GOT3 (cell line): ENCODE measurements around the gene JAK1.
"Not testable (repeated sequence)": the region's sequence is repeated elsewhere in the genome, so short reads cannot be mapped to it uniquely, and the experiment has no call there.

ENCODE experiments used
- DNase-seq: peaks from one replicate; lab custom pipeline; 2025; ENCODE audit warnings: mixed read lengths; lab: John Stamatoyannopoulos, UW

JAK1 gene

DNA sequence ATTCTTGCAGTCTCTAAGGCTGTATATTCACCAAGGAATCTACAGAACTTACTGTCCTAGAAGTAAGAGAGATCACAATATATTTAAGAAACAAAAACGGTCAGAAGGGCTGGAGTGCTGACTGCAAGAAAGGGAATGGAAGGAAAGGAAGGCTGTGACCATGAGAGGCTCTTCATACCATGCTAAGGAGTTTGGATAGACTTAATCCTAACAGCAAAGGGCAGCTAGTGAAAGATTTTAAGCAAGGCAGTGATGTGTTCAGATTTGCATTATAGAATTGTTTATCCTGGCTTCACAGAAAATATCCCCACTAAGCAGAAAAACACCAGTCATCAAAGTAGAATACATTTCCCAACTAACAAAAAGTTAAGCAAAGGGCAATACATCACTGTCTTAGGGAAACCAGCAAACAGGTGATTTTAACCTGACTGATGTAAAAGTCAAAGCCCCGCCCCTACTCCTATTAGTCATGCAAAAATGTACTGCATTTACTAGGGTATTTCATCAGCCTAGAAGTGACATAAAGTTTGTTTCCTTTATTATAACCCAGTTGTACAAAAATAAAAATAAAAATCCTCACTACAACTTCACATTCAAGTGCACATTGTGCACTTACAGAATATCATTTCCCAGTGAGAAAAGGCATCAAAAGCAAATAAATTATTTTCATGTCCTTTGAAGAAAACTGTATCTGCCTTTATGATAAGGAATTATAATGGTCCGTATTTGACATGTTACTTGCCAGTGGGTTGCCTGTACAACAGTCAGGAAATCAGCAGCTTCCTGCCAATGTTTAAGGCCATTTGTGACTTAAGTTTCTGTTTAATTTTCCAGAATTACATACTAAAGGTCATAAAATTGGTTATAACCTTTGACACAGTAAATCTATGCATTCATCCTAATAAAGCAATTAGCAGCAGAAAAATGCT is 17.2 kb downstream of the JAK1 start:
- DNase-seq, result no peak

DNA sequence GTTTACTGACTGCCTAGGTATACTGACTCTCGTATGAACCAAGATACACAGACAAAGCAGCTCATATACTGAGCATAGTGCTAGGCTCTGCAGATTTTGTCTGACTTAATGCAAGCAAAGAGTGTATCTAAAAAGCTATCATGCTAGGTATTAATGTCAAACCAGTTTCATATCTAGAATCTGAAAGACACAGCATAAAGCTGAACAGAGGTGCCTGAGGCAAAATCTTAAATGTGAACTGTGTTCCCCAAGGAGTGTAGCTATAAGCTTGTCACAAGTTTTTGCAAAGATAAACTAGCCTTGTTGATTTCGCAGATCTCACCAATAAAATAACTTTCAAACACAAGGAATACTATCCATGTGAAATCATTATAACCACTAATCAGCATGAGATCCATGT is 18.1 kb downstream of the JAK1 start:
- no peak for DNase-seq

DNA sequence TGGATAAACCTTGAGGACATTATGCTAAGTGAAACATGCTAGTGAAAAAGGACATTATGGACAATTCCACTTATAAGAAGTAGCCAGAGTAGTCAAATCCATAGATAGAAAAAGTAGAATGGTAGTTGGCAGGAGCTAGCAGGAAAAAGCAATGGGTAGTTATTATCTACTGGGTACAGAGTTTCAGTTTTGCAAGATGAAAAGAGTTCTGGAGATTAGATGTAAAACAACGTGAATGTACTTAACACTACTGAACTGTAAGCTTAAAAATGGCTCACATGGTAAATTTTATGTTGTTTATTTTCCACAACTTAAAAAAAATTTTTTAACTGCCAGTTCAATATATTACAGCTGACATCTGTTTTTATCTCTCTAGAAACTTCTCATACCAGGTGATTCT is 19.4 kb downstream of the JAK1 start:
- DNase-seq, result no peak

DNA sequence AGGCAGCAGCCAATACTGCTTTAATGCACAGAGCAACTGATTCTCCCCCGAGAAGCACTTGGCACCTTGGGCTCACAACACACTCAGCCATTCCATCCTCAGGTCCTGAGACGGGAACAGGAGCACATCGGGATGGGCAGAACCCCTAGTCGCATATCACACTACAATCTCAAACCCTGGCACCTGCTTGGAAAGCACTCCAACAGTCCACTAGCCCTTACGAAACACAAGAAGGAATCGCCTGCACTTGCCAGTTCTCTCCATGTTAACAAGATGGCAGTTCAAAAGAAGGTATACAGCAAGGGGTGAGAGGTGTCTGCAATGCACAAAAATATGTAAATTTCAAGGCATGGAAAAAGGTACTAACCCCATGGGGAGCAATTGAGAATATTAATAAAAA is 21.4 kb downstream of the JAK1 start:
- DNase-seq, result no peak

DNA sequence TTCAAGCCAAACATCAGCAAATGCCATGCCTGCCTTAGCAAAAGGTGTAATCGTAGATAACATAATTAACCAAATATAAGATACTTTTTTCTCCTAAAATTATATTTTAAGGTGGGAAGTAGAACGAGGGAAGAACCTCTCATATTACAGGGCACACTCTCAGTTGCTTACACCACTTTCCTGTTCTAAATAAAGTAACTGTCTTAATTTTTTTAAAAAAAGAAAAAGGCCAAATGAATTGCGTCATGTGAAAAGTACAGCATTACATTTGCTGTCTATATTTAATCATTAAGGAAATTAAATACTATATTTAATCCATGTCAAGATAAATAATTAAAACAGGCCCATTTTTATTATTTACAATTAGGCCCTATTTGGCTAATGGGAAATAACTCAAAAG is 23.7 kb downstream of the JAK1 start:
- DNase-seq, result no peak

DNA sequence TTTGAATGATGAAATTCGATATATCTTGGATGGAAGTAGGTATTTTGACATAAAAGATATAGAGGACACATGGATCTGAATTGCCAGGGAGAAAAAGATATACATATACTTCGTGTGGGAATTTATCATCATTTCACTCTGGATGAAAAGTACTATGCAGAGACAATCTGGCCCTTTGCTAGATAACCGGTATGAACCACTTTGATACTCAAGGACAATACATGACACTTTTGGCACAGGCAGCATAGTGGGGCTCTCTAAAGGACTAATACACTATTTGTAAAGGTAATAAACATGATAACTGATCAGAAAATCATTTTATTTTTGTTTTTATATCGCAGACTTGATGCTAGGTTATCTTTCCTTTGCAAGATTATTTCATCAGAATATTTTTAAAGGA is 24.2 kb downstream of the JAK1 start:
- DNase-seq, result no peak

DNA sequence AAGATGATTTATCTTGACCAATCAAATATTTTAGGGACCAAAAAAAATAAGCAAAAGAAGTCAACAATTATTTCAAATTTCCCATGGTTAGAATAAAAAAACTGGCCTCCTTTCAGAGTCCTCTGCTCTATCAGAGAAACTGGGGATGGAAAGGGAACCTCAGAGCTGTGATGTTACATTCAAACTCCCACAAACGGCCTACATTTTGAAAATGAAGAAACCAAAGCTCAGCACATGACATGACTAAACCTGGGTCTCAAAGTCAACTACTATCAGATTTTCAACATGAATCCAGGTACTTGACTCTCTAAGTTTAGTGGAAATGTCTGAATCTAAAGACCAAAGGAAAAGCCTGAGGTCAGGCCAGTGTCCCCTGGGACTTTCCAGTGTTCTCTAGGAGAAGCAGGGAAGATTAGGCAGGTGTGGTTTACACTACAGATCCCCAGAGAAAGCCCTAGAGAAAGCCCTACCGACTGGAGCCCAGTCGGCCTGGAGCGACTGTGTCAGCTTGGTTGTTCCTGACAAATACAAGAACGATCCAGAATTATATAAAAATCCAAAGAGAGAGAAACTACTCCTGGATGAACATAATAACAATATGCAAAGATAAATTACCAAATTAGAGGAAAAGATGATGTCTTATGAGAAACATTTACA is 24.8 kb downstream of the JAK1 start:
- DNase-seq, result no peak

DNA sequence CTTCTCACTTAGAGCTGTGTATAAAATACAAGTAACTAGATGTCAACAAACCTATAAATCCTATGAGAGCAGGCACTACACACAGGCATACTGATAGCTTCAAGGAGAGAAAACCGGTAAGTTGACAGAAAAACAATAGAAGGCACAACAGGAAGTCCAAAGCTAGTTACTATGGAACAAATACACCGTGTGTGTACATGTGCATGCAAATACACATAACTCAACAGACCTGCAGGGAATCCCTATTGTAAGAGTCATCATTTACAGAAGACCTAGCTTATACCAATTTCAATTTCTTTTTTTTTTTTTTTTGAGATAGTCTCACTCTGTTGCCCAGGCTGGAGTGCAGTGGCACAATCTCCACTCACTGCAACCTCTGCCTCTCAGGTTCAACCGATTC is 26.3 kb downstream of the JAK1 start:
- no peak for DNase-seq

DNA sequence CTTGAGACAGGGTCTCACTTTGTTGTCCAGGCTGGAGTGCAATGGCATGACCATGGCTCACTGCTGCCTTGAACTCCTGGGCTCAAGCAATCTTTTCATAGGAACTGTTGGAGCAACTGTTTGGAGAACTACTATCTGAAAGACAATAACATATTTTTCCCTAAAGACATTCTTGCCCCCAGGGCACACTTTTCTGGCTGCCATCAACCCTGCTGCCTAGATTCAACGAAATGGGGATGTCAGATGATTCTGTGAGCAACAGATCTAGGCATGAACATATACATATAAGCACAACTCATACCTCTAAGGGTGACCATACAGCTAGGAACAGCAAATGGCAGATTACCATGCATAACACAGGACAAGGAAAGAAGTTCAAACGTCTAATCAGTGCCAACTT is 27.4 kb downstream of the JAK1 start:
- no peak for DNase-seq

DNA sequence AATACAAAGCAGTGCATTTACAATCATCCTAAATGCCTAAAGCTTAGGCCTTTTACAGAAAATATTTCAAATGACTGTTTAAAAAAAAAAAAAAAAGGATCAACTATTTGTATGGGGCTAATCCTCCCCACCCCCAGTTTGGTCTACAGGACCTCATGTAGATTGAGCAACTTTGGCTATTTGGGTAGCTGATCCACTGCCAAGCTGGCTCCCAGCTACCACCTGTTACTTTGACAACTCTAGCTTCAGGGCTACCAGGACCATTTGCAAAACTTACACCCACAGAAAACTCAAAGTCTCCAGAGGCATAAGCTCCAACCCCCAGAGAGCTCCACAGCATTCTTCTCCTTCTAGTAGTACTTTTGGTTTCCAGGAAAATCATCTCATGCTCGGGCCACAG is 29.4 kb downstream of the JAK1 start:
- DNase-seq, result no peak

DNA sequence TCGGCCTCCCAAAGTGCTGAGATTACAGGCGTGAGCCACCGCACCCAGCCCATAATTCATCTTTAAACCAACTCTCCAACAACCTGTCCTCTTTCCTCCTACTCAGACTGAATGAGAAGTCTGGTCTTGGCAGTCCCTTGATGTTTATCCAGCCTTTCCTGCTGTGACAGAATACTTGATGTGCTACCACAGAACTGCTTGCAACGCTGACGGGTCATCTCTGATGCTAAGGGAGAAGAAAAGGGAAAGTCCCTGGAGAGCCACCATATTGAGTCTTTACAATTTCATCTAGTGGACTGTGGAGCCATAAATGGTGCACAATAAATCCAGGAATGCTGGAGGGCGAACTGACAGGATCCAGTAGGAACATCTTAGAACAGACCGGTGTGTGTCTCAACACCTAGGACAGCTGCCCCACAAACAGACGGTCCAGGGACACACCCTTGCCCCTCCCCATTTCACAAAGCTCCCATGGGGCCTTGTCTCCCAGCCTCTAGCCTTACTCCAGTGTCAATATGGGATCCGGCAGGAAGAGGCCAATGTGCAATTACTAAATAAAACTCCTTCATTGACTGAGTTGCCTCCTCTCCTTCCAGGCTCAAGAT is 30.7 kb downstream of the JAK1 start:
- no peak for DNase-seq

DNA sequence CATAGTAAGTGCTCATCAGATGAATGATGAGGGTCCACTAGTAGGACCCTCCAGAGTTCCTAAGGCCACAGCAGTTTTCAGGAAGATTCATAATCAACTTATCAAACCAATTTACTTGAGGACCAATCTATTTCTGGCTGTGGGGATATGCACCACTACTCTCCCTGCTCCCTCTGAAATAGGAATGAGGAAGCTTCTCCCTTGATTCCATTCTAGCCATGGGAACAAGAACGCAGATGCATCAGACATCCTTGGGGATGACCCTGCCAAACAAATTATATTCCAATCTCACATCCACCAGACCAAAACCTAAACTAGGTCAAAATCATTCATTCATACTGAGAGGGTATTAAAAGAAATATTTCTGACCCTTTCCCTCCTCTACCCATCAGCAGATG is 31.5 kb downstream of the JAK1 start:
- no peak for DNase-seq

DNA sequence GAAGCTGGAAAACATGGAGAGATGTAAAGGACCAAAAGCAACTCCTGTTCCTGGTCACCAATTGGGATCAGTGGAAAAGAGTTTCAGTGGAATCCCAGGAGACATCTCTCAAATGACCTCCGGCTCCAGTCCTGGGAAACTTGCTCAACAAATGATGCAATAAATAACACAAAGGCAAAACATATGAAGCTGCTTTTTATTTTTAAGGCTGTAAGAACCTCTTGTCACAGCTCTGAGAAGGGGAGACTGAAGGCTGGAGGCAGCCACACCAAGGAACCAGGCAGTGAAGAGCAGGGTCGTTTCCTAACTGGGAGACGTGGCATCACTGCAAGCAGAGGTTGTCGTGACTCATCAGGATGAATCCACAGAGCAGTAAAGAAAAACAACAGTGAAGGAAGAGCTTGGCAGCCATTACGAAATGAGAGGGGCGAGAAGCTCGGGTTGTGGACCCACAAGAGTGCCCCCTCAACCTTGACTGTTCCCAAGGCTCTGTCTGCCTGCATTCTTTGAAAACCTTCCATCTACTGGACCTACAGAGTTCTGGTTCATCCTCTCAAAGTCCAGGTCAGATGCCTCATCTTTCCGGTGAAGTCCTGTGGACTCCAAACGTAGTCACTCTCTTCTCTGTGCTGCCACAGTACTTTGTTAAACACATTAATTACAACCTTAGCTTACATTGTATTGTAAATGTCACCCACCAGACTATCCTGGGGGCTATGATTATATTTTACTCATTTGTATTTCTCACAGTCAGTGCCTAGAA is 32.1 kb downstream of the JAK1 start:
- DNase-seq, result peak; percentile 15

DNA sequence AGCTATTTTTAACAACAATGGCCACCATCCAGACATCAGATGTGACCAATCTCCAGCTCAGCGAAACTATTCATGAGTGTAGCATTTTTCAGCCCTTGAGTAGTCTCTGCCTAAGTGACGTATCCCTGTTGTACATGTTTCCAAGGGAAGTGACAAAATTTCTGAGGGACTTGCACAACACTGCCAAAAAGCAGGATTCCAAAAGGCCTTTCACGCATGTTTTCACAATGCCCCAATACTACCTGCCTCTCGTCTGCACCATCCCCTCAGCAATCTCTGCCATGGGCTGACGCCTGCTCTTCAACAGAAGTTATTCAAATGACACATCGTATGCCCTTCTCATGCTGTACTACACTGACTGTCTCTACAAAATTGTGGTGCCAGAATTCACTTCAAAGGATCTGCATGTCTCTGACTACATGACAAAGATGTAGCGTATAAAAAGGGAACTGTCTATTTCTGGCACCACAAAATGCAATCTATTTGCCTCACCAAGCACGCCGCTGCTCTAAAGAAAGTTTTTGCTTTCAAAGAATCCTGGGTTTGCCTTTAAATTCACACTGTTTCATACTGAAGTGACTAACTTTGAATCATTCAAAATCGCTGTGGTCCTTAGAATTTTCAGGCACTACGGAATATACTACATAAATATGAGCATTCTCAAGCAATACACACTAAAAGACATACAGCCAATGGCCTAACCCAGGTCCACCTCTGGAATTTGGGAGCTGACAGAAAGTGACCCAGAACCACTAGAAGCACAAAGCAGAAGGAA is 32.9 kb downstream of the JAK1 start:
- peak; percentile 14 for DNase-seq

DNA sequence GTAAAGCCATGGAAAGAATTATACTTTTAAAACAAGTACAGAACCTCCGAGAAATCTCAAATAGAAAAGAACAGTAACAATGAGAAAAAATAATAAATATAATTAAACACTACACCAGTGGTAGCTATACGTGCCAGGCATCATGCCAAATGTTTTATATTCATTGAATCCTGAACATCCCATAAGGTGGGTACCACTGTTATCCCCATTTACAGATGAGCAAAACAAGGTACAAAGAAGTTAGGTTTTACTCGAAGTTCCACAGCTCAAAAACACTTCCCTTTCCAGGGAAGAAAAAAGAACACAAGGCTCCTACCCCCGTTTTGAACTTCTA is 33.4 kb downstream of the JAK1 start:
- DNase-seq, result no peak

DNA sequence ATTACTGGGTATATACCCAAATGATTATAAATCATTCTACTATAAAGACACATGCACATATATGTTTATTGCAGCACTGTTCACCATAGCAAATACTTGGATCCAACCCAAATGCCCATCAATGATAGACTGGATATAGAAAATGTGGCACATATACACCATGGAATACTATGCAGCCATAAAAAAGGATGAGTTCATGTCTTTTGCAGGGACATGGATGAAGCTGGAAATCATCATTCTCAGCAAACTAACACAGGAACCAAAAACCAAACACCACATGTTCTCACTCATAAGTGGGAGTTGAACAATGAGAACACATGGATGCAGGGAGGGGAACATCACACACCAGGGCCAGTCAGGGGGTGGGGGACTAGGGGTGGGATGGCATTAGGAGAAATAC is 35.7 kb downstream of the JAK1 start:
- not testable (repeated sequence) for DNase-seq

DNA sequence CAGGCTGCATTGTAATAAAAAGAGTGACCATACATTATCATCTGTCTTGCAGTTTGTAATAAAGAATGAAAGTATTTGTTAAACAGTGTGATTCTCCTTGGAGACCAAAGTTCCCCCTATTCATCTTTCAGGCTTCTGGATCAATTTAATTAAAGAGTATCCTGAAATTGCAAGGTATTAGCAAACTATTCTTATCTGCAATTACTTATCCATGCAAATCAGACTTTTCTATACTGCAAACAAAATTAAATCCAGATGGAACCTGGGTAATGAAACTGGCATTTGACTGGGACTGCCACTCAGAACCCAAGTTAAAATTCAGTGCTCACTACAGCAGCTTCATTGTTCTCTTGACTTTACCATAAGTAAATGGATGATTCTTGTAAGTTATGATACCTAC is 37.1 kb downstream of the JAK1 start:
- DNase-seq, result no peak

DNA sequence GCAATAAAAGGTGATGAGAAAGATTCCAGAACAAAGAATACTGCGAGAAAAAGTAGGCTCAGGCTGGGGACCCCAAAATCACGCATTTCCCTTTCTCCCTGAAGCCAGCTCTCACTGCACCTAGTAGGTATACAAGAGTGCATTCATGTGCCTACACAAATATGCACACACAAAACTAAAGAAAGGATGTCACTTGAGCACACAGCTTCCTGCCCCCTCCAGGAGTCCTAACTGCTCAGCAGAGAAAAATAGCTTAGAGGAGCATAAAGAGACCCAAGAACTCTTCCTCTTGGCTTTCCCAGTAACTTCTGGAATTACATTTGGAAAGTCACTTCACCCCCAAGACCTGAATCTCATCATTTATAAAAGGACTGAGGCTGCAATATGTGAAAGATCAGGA is 38.0 kb downstream of the JAK1 start:
- DNase-seq, result no peak

DNA sequence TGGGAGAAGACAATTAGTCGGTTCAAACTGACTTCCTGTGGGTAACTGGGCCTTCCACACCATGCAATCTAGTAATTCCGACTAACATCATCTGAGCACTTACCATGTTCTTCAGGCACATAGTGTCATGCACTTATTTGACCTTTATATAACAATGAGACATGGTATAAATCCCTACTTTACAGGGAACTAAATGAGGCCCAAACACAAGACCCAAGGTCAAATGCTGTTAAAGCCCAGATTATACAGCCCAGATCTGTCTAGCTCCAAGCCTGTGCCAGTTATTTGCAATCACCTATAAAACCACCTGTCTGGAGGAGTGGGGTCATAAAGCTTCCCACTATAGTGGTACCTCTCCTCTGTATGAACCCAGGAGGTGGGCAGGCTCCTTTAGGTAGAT is 40.8 kb downstream of the JAK1 start:
- no peak for DNase-seq

DNA sequence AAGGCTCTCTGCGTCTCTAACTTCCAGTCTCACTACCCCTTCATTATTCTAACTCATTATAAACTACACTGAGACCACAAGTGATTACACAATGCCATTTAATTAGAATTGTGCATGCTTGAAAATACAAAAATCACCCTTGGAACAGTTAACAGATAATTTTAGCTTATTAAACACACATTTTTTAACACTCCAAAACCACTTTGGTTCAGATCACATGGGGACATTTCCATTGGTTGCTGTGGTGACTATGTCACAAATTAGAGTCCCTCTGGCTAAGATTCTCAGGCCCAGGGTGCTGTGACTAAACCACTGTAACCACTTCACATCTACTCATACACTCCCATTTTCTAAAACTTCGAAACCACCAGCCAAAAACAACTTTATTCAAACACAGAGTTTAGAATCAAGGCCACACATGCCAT is 43.0 kb downstream of the JAK1 start:
- no peak for DNase-seq

DNA sequence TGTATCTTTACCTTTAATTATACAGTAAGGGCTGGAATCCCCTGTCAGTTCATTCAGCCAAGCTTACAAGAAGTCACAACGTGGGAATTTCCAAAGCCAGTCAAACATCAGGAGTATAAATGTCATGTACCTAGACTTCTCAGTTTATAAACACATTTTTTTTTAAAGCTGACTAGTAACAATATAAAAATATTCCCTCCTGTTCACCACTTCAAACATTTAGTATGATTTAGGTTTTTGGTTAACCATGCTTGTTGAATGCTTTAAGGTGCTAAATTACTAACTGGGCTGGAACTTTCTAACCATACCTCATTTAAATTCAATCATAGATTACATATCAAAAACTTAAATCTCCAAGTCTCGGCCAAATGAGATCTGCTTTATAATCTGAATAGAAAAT is 44.0 kb downstream of the JAK1 start:
- DNase-seq, result no peak

DNA sequence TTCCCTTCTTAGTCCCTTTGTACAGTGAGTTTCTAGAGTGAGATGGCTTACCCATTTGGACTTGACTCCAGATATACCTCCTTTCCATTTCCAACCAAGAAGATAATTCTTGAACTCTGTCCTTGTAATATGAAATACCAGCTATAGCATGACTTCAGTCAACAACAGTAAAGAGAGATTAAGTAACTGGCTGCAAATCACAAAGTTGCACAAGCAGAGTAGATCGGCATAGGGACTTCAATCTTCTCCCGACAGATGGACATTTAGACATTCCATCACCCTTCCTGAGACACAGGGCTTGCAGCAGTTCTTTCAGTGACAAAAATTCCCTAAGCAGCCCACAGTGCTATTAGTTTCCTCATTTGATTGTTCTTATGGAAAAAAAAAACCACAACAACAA is 44.6 kb downstream of the JAK1 start:
- DNase-seq, result no peak
